Kidney (tissue), 14 donors: ENCODE data around the gene ALS2CL. TPM values are rescaled to one million over a fixed set of nuclear protein-coding genes. Genes with fewer than 3 reads are reported as not detected.

Experiments
- DNase-seq, 5 donors: peaks; one replicate each; pipeline ENCODE4 v3.0.0-alpha.2; 2013 to 2020
- FAIRE-seq: peaks from 2 replicates; lab custom pipeline; 2012; peaks lifted over from hg19 to GRCh38; lab: Jason Lieb, UNC
- H3K27ac ChIP-seq, 2 donors: one replicate each; pipeline ENCODE4 v1.7.0; 2013; ENCODE audit warnings: low read depth in 2 of 2, low read length in 2 of 2, inconsistent platforms in 1 of 2
- H3K27me3 ChIP-seq: one replicate; pipeline ENCODE4 v1.7.1; 2013; ENCODE audit warnings: low read length, inconsistent platforms; ENCODE audit not compliant: control insufficient read depth, insufficient read depth
- H3K36me3 ChIP-seq, 3 donors: one replicate each; pipeline versions ENCODE4 v1.7.0 to v1.7.1; 2013; ENCODE audit warnings: low read length in 3 of 3, control low read depth in 1 of 3, inconsistent platforms in 1 of 3; ENCODE audit not compliant: insufficient read depth in 3 of 3, control insufficient read depth in 2 of 3
- H3K4me1 ChIP-seq, 3 donors: one replicate each; pipeline versions ENCODE4 v1.7.0 to v1.7.1; 2013; ENCODE audit warnings: low read length in 3 of 3, inconsistent platforms in 1 of 3, low read depth in 1 of 3; ENCODE audit not compliant: control insufficient read depth in 2 of 3, insufficient read depth in 2 of 3
- H3K4me3 ChIP-seq, 3 donors: one replicate each; pipeline versions ENCODE4 v1.7.0 to v1.8.1; 2013; ENCODE audit warnings: low read length in 3 of 3, control low read depth in 1 of 3, inconsistent platforms in 1 of 3
- H3K9ac ChIP-seq, 3 donors: one replicate each; pipeline versions ENCODE4 v1.7.0 to v1.7.1; 2013; ENCODE audit warnings: low read length in 3 of 3, control low read depth in 1 of 3, inconsistent platforms in 1 of 3
- H3K9me3 ChIP-seq, 3 donors: one replicate each; pipeline versions ENCODE4 v1.7.0 to v1.7.1; 2013; ENCODE audit warnings: low read length in 3 of 3, control low read depth in 1 of 3, inconsistent platforms in 1 of 3; ENCODE audit not compliant: control insufficient read depth in 2 of 3, insufficient read depth in 1 of 3
- CTCF ChIP-seq: IDR thresholded peaks from 3 replicates; pipeline ENCODE4 v1.5.1; 2012; ENCODE audit warnings: mild to moderate bottlenecking, moderate library complexity, borderline replicate concordance; ENCODE audit not compliant: insufficient read depth; ENCODE audit errors: extremely low read depth
- intact Hi-C: fragments of 100-400 bp; cut with DNase I; formaldehyde crosslinking; loops from one replicate; pipeline ENCODE4 v1.11.1; 2022
- polyA plus RNA-seq: library from polyadenylated mRNA; stranded (reverse); fragments of 350-450 nt; fragmentation: Illumina TruSeq; extraction: RNeasy Lipid Tissue Mini Kit (QIAGEN cat#74804); gene quantifications from one replicate; pipeline ENCODE4 v1.2.3, GENCODE V29; 2014; ENCODE audit warnings: low read depth, low replicate concordance; ENCODE audit not compliant: insufficient read depth
- total RNA-seq: library from RNA; stranded (reverse); fragmentation: NEBNext Ultra II Directional; extraction: Animal tissue kit (Norgen Biotek cat#: 25700); gene quantifications from one replicate; pipeline ENCODE4 v1.2.1, GENCODE V29; 2021
- donor health status: control.
- donor health status: control.
- donor health status: control.
- donor health status: control.
- donor health status: control.
- donor health status: DM: yes; HTN: yes; CAD: no.
- donor health status: Normal renal cell carcinoma (clear cell type).

ALS2CL gene
- total and polyA plus RNA-seq, 2 donors from 2014 or later, result 43.0 to 78.9 TPM

GRCh38 chr3:46634856-46635255 is 58.6 kb downstream of the ALS2CL start:
- TF ChIP-seq CTCF, result no peak
- FAIRE-seq (no peak), DNase-seq (no peak)
- Histone ChIP-seq H3K27me3 (no peaks in the 10 kb centered on the region), H3K36me3 (no peaks in the 10 kb centered on the region), H3K4me3 (no peak overlapping the region), H3K4me1 (peaks cover 0 to 5% (median 0%) of the 10 kb centered on the region in 3 donors), H3K9me3 (peaks cover 0 to 2% (median 0%) of the 10 kb centered on the region in 3 donors), H3K27ac (no peak overlapping the region), H3K9ac (no peak overlapping the region)
- intact Hi-C loops, result no loop called here

GRCh38 chr3:46632792-46633191 is 60.7 kb downstream of the ALS2CL start:
- peaks cover 0 to 8% (median 5%) of the 10 kb centered on the region in 3 donors for H3K4me1 ChIP-seq
- TF ChIP-seq CTCF, result no peak
- intact Hi-C loops, result no loop called here

DNA sequence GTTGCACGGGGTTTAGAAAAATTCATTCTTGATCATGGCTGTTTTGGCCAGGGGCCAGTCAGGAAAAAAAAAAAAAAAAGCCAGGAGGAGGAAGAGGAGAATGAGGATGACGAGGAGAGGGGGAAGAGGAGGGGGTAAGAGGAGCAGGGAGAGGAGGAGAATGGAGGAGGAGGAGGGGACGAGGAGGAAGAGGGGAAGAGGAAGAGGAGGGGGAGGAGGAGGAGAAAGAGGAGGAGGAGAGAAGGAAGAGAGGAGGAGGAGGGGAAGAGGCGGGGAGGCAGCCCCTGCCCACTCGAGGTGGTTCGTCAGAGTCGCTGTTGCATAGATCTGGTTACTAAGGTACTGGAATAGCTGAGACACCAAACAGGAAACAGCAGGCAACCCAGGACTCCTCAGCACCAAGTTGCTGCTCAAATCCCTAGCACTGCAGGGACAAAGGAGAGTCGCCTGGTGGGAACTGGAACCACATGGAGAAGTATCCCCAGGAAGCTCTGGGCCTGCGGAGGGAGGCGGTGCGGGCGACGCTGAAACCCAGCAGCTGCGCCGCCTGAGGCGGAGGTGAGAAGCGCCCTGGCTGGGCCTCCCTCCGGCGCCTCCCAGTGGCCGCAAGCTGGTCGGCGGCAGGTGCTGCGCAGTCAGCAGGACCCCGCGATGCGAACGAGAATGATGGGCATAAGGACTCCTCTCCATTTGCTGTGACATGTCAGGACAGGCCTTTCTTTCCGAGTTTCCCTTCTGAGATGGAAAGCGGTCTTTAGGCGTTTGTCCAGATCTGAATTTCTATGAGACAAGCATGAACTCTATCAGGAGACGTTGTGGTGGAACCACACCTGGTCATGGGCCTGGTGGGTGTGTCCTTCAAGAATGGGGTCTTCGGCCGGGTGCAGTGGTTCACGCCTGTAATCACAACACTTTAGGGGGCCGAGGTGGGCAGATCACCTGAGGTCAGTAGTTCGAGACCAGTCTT is 63.6 kb downstream of the ALS2CL start:
- H3K4me1 ChIP-seq, result peaks cover 0 to 8% (median 5%) of the 10 kb centered on the region in 3 donors
- H3K27ac ChIP-seq, result peak overlapping the region; percentile 61 to 71
- no peaks in the 10 kb centered on the region for H3K9me3 ChIP-seq
- TF ChIP-seq CTCF, result peak; percentile 92
- peak; percentile 91 to 95 (median 93) for DNase-seq
- no peaks in the 10 kb centered on the region for H3K36me3 ChIP-seq
- no peak for FAIRE-seq
- peak overlapping the region; percentile 26 to 69 (median 62) for H3K4me3 ChIP-seq
- peak overlapping the region; percentile 45 to 50 (median 49) for H3K9ac ChIP-seq
- H3K27me3 ChIP-seq, result no peaks in the 10 kb centered on the region
- intact Hi-C loops, result loop anchor here (10.0 kb wide), 1 partner anchor 135 kb away; the partner anchor contains the start of gene RTP3

More at GRCh38 chr3:46632792-46633191, 60.7 kb downstream of the ALS2CL start:
- H3K27me3 ChIP-seq, result no peaks in the 10 kb centered on the region
- H3K27ac ChIP-seq, result no peak overlapping the region
- no peaks in the 10 kb centered on the region for H3K9me3 ChIP-seq
- H3K9ac ChIP-seq, result no peak overlapping the region
- no peaks in the 10 kb centered on the region for H3K36me3 ChIP-seq
- no peak overlapping the region for H3K4me3 ChIP-seq
- DNase-seq (no peak), FAIRE-seq (no peak)
